Jurkat, Clone E6-1 (cell line): Measurements from ENCODE around the gene RECQL5.

ENCODE experiments used
- DNase-seq: peaks from one replicate; pipeline ENCODE4 v3.0.0-alpha.2; 2011; ENCODE audit warnings: low read depth, low spot score
- H3K4me3 ChIP-seq: 2 replicates; pipeline ENCODE4 v1.5.1; 2011; ENCODE audit warnings: mild to moderate bottlenecking, low read length, control low read depth, moderate library complexity

The RECQL5 gene

GRCh38 chr17:75691371-75691791, 24.4 kb upstream of the RECQL5 start:
- peak; percentile 93 for DNase-seq
- no peak overlapping the region for H3K4me3 ChIP-seq

GRCh38 chr17:75689441-75689873, 22.5 kb upstream of the RECQL5 start:
- peak; percentile 97 for DNase-seq
- peak overlapping the region; percentile 34 for H3K4me3 ChIP-seq

- H3K4me3 ChIP-seq, result peak overlapping the region; percentile 0; the same call in 1 of the 2 replicates
- DNase-seq, result no peak
Measured at GRCh38 chr17:75688209-75688825, 21.4 kb upstream of the RECQL5 start.

- H3K4me3 ChIP-seq, result no peak overlapping the region
- DNase-seq, result no peak
Measured at GRCh38 chr17:75685499-75685898, 18.5 kb upstream of the RECQL5 start.

- DNase-seq, result no peak
- no peak overlapping the region for H3K4me3 ChIP-seq
Measured at GRCh38 chr17:75684924-75685323, 18.0 kb upstream of the RECQL5 start.

GRCh38 chr17:75684249-75684648, 17.3 kb upstream of the RECQL5 start:
- H3K4me3 ChIP-seq, result no peak overlapping the region
- DNase-seq, result no peak

GRCh38 chr17:75683583-75683982, 16.6 kb upstream of the RECQL5 start:
- no peak overlapping the region for H3K4me3 ChIP-seq
- DNase-seq, result no peak

GRCh38 chr17:75681289-75681688, 14.3 kb upstream of the RECQL5 start:
- no peak overlapping the region for H3K4me3 ChIP-seq
- DNase-seq, result no peak

- no peak for DNase-seq
- H3K4me3 ChIP-seq, result no peak overlapping the region
Measured at GRCh38 chr17:75680431-75680830, 13.5 kb upstream of the RECQL5 start.

GRCh38 chr17:75679706-75680211, 12.8 kb upstream of the RECQL5 start:
- no peak overlapping the region for H3K4me3 ChIP-seq
- DNase-seq, result no peak

GRCh38 chr17:75676461-75676860, 9.5 kb upstream of the RECQL5 start:
- DNase-seq, result no peak
- no peak overlapping the region for H3K4me3 ChIP-seq

- DNase-seq, result no peak
- H3K4me3 ChIP-seq, result no peak overlapping the region
Measured at GRCh38 chr17:75673487-75673886, 6.5 kb upstream of the RECQL5 start.

- no peak for DNase-seq
- H3K4me3 ChIP-seq, result no peak overlapping the region
Measured at GRCh38 chr17:75672011-75672410, 5.1 kb upstream of the RECQL5 start.

GRCh38 chr17:75670868-75671267, 3.9 kb upstream of the RECQL5 start:
- DNase-seq, result no peak
- H3K4me3 ChIP-seq, result no peak overlapping the region

- peak overlapping the region; percentile 71 for H3K4me3 ChIP-seq
- DNase-seq, result no peak
Measured at GRCh38 chr17:75668489-75668888, 1.5 kb upstream of the RECQL5 start.

- H3K4me3 ChIP-seq, result peak overlapping the region; percentile 71
- no peak for DNase-seq
Measured at GRCh38 chr17:75667825-75668224, 871 bp upstream of the RECQL5 start.

- no peak for DNase-seq
- peak overlapping the region; percentile 71 for H3K4me3 ChIP-seq
Measured at GRCh38 chr17:75665981-75666380, 973 bp downstream of the RECQL5 start.

- H3K4me3 ChIP-seq, result no peak overlapping the region
- DNase-seq, result no peak
Measured at GRCh38 chr17:75664099-75664549, 2.8 kb downstream of the RECQL5 start.

GRCh38 chr17:75662511-75662910, 4.4 kb downstream of the RECQL5 start:
- DNase-seq, result no peak

GRCh38 chr17:75661531-75661930, 5.4 kb downstream of the RECQL5 start:
- no peak overlapping the region for H3K4me3 ChIP-seq
- DNase-seq, result no peak

More at GRCh38 chr17:75662511-75662910, 4.4 kb downstream of the RECQL5 start:
- no peak overlapping the region for H3K4me3 ChIP-seq

- DNase-seq, result no peak
- no peak overlapping the region for H3K4me3 ChIP-seq
Measured at GRCh38 chr17:75658237-75658636, 8.7 kb downstream of the RECQL5 start.
